ENCODE measurements around the gene SYNPR.

DNA sequence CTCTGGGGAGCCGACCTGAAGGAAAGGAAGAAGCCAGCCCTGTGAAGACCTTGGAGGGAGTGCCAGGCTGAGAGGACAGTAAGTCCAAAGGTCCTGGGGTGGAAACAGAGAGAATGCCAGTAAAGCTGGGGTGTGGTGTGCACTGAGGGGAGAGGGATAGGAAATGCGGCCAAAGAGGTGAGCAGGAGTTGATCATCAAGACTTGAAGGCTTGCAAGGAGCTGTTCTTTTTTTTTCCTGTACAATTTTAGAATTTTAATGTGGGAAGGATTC lies 73.8 kb downstream of the SYNPR start:
- TF ChIP-seq POLR2AphosphoS5 (IDR thresholded peaks at IDR 0.05) = no peak
- TF ChIP-seq, protein P1, sequence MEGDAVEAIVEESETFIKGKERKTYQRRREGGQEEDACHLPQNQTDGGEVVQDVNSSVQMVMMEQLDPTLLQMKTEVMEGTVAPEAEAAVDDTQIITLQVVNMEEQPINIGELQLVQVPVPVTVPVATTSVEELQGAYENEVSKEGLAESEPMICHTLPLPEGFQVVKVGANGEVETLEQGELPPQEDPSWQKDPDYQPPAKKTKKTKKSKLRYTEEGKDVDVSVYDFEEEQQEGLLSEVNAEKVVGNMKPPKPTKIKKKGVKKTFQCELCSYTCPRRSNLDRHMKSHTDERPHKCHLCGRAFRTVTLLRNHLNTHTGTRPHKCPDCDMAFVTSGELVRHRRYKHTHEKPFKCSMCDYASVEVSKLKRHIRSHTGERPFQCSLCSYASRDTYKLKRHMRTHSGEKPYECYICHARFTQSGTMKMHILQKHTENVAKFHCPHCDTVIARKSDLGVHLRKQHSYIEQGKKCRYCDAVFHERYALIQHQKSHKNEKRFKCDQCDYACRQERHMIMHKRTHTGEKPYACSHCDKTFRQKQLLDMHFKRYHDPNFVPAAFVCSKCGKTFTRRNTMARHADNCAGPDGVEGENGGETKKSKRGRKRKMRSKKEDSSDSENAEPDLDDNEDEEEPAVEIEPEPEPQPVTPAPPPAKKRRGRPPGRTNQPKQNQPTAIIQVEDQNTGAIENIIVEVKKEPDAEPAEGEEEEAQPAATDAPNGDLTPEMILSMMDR (IDR thresholded peaks at IDR 0.05) = no peak

Measured in suprapubic skin (tissue), 3 donors.